Osteoblast (primary cell): Measurements from ENCODE around the gene MDC1. TPM values are rescaled to one million over a fixed set of nuclear protein-coding genes. Genes with fewer than 3 reads are reported as not detected.

ENCODE experiments used
- DNase-seq: peaks from one replicate; pipeline ENCODE4 v3.0.0; 2011; ENCODE audit warnings: low spot score, mixed read lengths; ENCODE audit not compliant: insufficient read length; ENCODE audit errors: missing footprints
- H2AFZ ChIP-seq: 2 replicates; pipeline ENCODE4 v1.6.0; 2011; ENCODE audit warnings: mild to moderate bottlenecking, low read length
- H3K27ac ChIP-seq: 2 replicates; pipeline ENCODE4 v1.5.1; 2011; ENCODE audit warnings: mild to moderate bottlenecking, low read depth, low read length, moderate library complexity
- H3K27me3 ChIP-seq: 2 replicates; pipeline ENCODE4 v1.6.0; 2012; ENCODE audit warnings: mild to moderate bottlenecking, control low read depth, inconsistent platforms, low read length, moderate library complexity; ENCODE audit not compliant: insufficient read depth
- H3K36me3 ChIP-seq: 2 replicates; pipeline ENCODE4 v1.5.1; 2011; ENCODE audit warnings: mild to moderate bottlenecking, low read length, control low read depth, moderate library complexity; ENCODE audit not compliant: insufficient read depth
- H3K4me1 ChIP-seq: 2 replicates; pipeline ENCODE4 v1.5.1; 2011; ENCODE audit warnings: mild to moderate bottlenecking, low read length, control low read depth, moderate library complexity; ENCODE audit not compliant: insufficient read depth
- H3K4me2 ChIP-seq: 2 replicates; pipeline ENCODE4 v1.6.0; 2011; ENCODE audit warnings: mild to moderate bottlenecking, low read length; ENCODE audit not compliant: insufficient read depth
- H3K4me3 ChIP-seq: fragments of 200-600 bp; sonication (generic); 3 replicates; pipeline ENCODE4 v1.5.1; 2012; ENCODE audit warnings: mild to moderate bottlenecking, low read length, inconsistent platforms; ENCODE audit not compliant: insufficient read depth
- H3K79me2 ChIP-seq: 2 replicates; pipeline ENCODE4 v1.6.0; 2012; ENCODE audit warnings: mild to moderate bottlenecking, low read length, control low read depth, inconsistent platforms; ENCODE audit not compliant: insufficient read depth
- H3K9me3 ChIP-seq: 2 replicates; pipeline ENCODE4 v1.5.1; 2011; ENCODE audit warnings: low read depth, low read length, control low read depth
- H4K20me1 ChIP-seq: 2 replicates; pipeline ENCODE4 v1.6.0; 2012; ENCODE audit warnings: mild to moderate bottlenecking, low read length, control low read depth; ENCODE audit not compliant: insufficient read depth
- CTCF ChIP-seq: IDR thresholded peaks from 2 replicates; pipeline ENCODE4 v1.5.1; 2011; ENCODE audit warnings: mild to moderate bottlenecking, low read depth, low read length, moderate library complexity; ENCODE audit errors: extremely low read depth
- total RNA-seq: library from RNA; depleted of rRNA; stranded (reverse); fragments of >200 nt; gene quantifications from 2 replicates; pipeline ENCODE4 v1.2.3, GENCODE V29; 2012

The MDC1 gene
- total RNA-seq, 1 donor = 5.1 TPM

- peaks cover 49% of the 10 kb centered on the region for H3K4me1 ChIP-seq
- H2AFZ ChIP-seq = peak overlapping the region; percentile 77
- peaks cover 72% of the 10 kb centered on the region for H3K79me2 ChIP-seq
- H3K36me3 ChIP-seq = peaks cover 17% of the 10 kb centered on the region
- H3K27me3 ChIP-seq = no peaks in the 10 kb centered on the region
- no peaks in the 10 kb centered on the region for H3K9me3 ChIP-seq
- peak overlapping the region; percentile 91 for H3K27ac ChIP-seq
- peak overlapping the region; percentile 96 for H3K4me3 ChIP-seq
- peak overlapping the region; percentile 96 for H3K4me2 ChIP-seq
- peak; percentile 98 for DNase-seq
- H4K20me1 ChIP-seq = peaks cover 38% of the 10 kb centered on the region
- no peak for TF ChIP-seq CTCF
Measured at GRCh38 chr6:30686908-30687658, 30.0 kb downstream of the MDC1 start.

GRCh38 chr6:30686009-30686907 is 30.8 kb downstream of the MDC1 start, which contains the start of gene PPP1R18:
Gene PPP1R18 (minus strand): TSS chr6:30686645. CDS start chr6:30686018, 627 bp downstream.
- Histone ChIP-seq H3K4me1 (peaks cover 55% of the 10 kb centered on the region), H4K20me1 (peaks cover 45% of the 10 kb centered on the region), H3K36me3 (peaks cover 22% of the 10 kb centered on the region), H3K4me2 (peak within 1 kb of the TSS; percentile 96), H3K79me2 (peaks cover 80% of the 10 kb centered on the region), H2AFZ (peak within 1 kb of the TSS; percentile 77), H3K27me3 (no peaks in the 10 kb centered on the region), H3K4me3 (peak within 1 kb of the TSS; percentile 96), H3K27ac (peak within 1 kb of the TSS; percentile 91), H3K9me3 (no peaks in the 10 kb centered on the region)
- TF ChIP-seq CTCF = no peak
- peak; percentile 93 for DNase-seq

GRCh38 chr6:30685157-30686008 is 31.7 kb downstream of the MDC1 start:
- Histone ChIP-seq H3K27me3 (no peaks in the 10 kb centered on the region), H2AFZ (no peak overlapping the region)

More at GRCh38 chr6:30685157-30686008, 31.7 kb downstream of the MDC1 start:
- peaks cover 50% of the 10 kb centered on the region for H4K20me1 ChIP-seq
- H3K4me1 ChIP-seq = peaks cover 60% of the 10 kb centered on the region
- no peaks in the 10 kb centered on the region for H3K9me3 ChIP-seq
- H3K4me3 ChIP-seq = peak overlapping the region; percentile 96
- peak; percentile 15 for TF ChIP-seq CTCF
- peaks cover 28% of the 10 kb centered on the region for H3K36me3 ChIP-seq
- H3K27ac ChIP-seq = peak overlapping the region; percentile 91
- peak; percentile 82 for DNase-seq
- peak overlapping the region; percentile 96 for H3K4me2 ChIP-seq
- H3K79me2 ChIP-seq = peaks cover 89% of the 10 kb centered on the region
